Neural crest cell (in vitro differentiated cells): ENCODE measurements around the gene SPNS3. TPM values are rescaled to one million over a fixed set of nuclear protein-coding genes. Genes with fewer than 3 reads are reported as not detected.

Experiments
- DNase-seq: peaks from one replicate; pipeline ENCODE4 v3.0.0; 2021; ENCODE audit warnings: low read depth, mixed read lengths, low spot score
- H3K27ac Mint-ChIP-seq: one replicate; pipeline ENCODE4 v1.8.0; 2021; ENCODE audit warnings: mild to moderate bottlenecking, mixed read lengths; ENCODE audit not compliant: unreplicated experiment
- H3K27me3 Mint-ChIP-seq: 2 replicates; pipeline ENCODE4 v1.8.0; 2021; ENCODE audit warnings: low read depth, mild to moderate bottlenecking, mixed read lengths
- H3K36me3 Mint-ChIP-seq: 2 replicates; pipeline ENCODE4 v1.8.0; 2021; ENCODE audit warnings: low read depth, mild to moderate bottlenecking, mixed read lengths
- H3K4me1 Mint-ChIP-seq: 2 replicates; pipeline ENCODE4 v1.8.0; 2021; ENCODE audit warnings: mixed read lengths
- H3K4me3 Mint-ChIP-seq: one replicate; pipeline ENCODE4 v1.8.0; 2021; ENCODE audit warnings: mild to moderate bottlenecking, mixed read lengths
- H3K9me3 Mint-ChIP-seq: 2 replicates; pipeline ENCODE4 v1.8.0; 2021; ENCODE audit warnings: mixed read lengths
- CTCF ChIP-seq: fragments of 200-600 bp; sonication (generic); conservative IDR thresholded peaks from 2 replicates; pipeline ENCODE4 v1.5.0; 2021; ENCODE audit warnings: antibody characterized with exemption, mild to moderate bottlenecking
- total RNA-seq: library from RNA; stranded (reverse); gene quantifications from 2 replicates; pipeline ENCODE4 v1.2.1, GENCODE V29; 2021

Gene SPNS3
- total RNA-seq, 1 donor from 2014 or later, result not detected

GRCh38 chr17:4406386-4406785, 27.4 kb upstream of the SPNS3 start:
- Mint-ChIP-seq H3K4me3 (no peak overlapping the region), H3K9me3 (no peaks in the 10 kb centered on the region), H3K27ac (no peak overlapping the region), H3K4me1 (no peaks in the 10 kb centered on the region), H3K27me3 (no peaks in the 10 kb centered on the region), H3K36me3 (no peaks in the 10 kb centered on the region)
- DNase-seq, result no peak
- TF ChIP-seq CTCF, result no peak

GRCh38 chr17:4407216-4407615, 26.5 kb upstream of the SPNS3 start:
- H3K27ac Mint-ChIP-seq, result no peak overlapping the region
- TF ChIP-seq CTCF, result no peak
- H3K9me3 Mint-ChIP-seq, result no peaks in the 10 kb centered on the region
- H3K27me3 Mint-ChIP-seq, result no peaks in the 10 kb centered on the region
- DNase-seq, result no peak
- H3K4me3 Mint-ChIP-seq, result no peak overlapping the region
- H3K36me3 Mint-ChIP-seq, result no peaks in the 10 kb centered on the region
- H3K4me1 Mint-ChIP-seq, result no peaks in the 10 kb centered on the region

- peaks cover under 1% of the 10 kb centered on the region for H3K4me1 Mint-ChIP-seq
- TF ChIP-seq CTCF, result no peak
- no peak for DNase-seq
- no peaks in the 10 kb centered on the region for H3K36me3 Mint-ChIP-seq
- H3K9me3 Mint-ChIP-seq, result no peaks in the 10 kb centered on the region
- no peaks in the 10 kb centered on the region for H3K27me3 Mint-ChIP-seq
- no peak overlapping the region for H3K27ac Mint-ChIP-seq
- H3K4me3 Mint-ChIP-seq, result no peak overlapping the region
Observed at GRCh38 chr17:4407851-4408250, 25.9 kb upstream of the SPNS3 start.

GRCh38 chr17:4409659-4410058, 24.1 kb upstream of the SPNS3 start:
- no peaks in the 10 kb centered on the region for H3K27me3 Mint-ChIP-seq
- H3K4me1 Mint-ChIP-seq, result peaks cover 3% of the 10 kb centered on the region
- no peaks in the 10 kb centered on the region for H3K9me3 Mint-ChIP-seq
- H3K36me3 Mint-ChIP-seq, result no peaks in the 10 kb centered on the region
- no peak for TF ChIP-seq CTCF
- no peak for DNase-seq
- no peak overlapping the region for H3K4me3 Mint-ChIP-seq
- H3K27ac Mint-ChIP-seq, result no peak overlapping the region

GRCh38 chr17:4411201-4411600, 22.5 kb upstream of the SPNS3 start:
- H3K27me3 Mint-ChIP-seq, result no peaks in the 10 kb centered on the region
- H3K27ac Mint-ChIP-seq, result no peak overlapping the region
- no peak for TF ChIP-seq CTCF
- peaks cover 3% of the 10 kb centered on the region for H3K4me1 Mint-ChIP-seq
- DNase-seq, result no peak
- no peaks in the 10 kb centered on the region for H3K36me3 Mint-ChIP-seq
- H3K4me3 Mint-ChIP-seq, result no peak overlapping the region
- H3K9me3 Mint-ChIP-seq, result no peaks in the 10 kb centered on the region
